Activated T-cell treated with anti-CD3 and anti-CD28 coated beads, Interleukin-2, amount 50 U/mL, for 1 hour (primary cell): Measurements from ENCODE around the gene LRGUK.

Experiments used
- DNase-seq: peaks from one replicate; pipeline ENCODE4 v3.0.0-alpha.2; 2020

Gene LRGUK

DNA sequence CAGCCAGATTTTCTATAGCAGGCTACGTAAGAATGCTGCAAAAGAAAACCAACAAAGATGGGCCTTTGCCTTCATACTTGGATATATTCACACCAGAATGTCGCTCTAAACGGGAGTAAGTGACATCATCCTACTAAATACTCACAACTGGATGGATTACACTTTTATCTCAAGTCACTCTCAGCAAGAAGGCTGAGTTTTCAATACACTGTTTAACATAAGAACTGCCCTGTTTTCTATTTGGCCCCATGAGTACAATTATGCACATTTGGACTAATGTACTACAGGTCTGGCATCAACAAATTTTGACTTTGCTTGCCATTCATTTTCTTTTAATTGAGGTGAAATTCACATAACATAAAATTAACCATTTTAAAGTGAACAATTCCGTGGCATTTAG is 181.4 kb downstream of the LRGUK start:
- no peak for DNase-seq

DNA sequence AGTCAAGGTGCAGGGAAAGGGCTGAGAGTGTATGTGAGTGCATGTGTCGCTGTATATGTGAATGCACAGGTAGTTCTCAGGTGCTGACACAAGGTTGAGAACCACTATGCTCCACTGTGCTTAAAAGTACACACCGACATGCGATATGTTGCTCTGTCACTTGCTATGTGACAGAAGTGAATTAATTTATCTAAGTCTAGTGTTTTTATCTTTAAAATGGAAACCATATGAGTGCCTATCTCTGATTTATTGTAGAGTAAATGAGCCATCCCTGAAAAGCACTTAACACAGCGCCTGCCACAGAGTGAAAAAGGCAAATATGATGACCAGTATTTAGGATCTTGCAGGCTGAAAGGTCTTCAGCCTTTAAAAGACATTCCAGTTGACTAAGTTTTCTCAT is 184.7 kb downstream of the LRGUK start:
- DNase-seq = no peak

GRCh38 chr7:134312717-134313116 is 185.6 kb downstream of the LRGUK start:
- DNase-seq = no peak

DNA sequence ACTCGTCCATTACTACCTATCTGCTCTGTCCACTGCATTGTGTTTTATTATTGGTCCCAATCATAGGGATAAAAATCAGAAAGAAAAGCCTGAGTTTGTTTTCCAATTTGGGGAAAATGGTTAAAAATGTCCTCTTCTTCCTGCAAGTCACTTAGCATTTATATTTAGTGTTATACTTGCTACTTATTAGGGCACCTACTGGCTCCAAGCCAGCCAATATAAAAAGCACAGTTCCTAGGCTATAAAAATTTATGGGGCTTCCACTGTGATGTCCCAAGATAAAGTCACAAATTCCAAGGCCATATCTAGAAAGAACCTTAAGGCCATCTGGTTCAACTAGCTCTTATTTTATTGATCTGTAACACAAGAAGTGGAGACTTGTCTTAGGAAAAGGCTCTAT is 186.4 kb downstream of the LRGUK start:
- no peak for DNase-seq
